Amniotic stem cell (primary cell): ENCODE measurements around the gene TBC1D22A.
"Not testable (repeated sequence)": the region's sequence is repeated elsewhere in the genome, so short reads cannot be mapped to it uniquely, and the experiment has no call there.

Experiments used
- DNase-seq: peaks from one replicate; lab custom pipeline; 2025; lab: John Stamatoyannopoulos, UW

TBC1D22A gene

GRCh38 chr22:47124451-47124881 lies 362.0 kb downstream of the TBC1D22A start:
- no peak for DNase-seq

- no peak for DNase-seq
Observed at GRCh38 chr22:47124961-47125360, 362.5 kb downstream of the TBC1D22A start.

- no peak for DNase-seq
Observed at GRCh38 chr22:47125603-47126002, 363.2 kb downstream of the TBC1D22A start.

GRCh38 chr22:47126344-47126811 lies 363.9 kb downstream of the TBC1D22A start:
- DNase-seq = no peak

GRCh38 chr22:47127441-47127871 lies 365.0 kb downstream of the TBC1D22A start:
- no peak for DNase-seq

- no peak for DNase-seq
Observed at GRCh38 chr22:47128216-47128615, 365.8 kb downstream of the TBC1D22A start.

GRCh38 chr22:47128622-47129215 lies 366.3 kb downstream of the TBC1D22A start:
- DNase-seq = no peak

- no peak for DNase-seq
Observed at GRCh38 chr22:47129902-47130635, 367.6 kb downstream of the TBC1D22A start.

GRCh38 chr22:47130883-47131631 lies 368.6 kb downstream of the TBC1D22A start:
- DNase-seq = no peak

- no peak for DNase-seq
Observed at GRCh38 chr22:47131632-47132427, 369.4 kb downstream of the TBC1D22A start.

- no peak for DNase-seq
Observed at GRCh38 chr22:47132428-47132825, 370.0 kb downstream of the TBC1D22A start.

- DNase-seq = no peak
Observed at GRCh38 chr22:47133061-47133969, 370.9 kb downstream of the TBC1D22A start.

- DNase-seq = no peak
Observed at GRCh38 chr22:47134222-47134621, 371.8 kb downstream of the TBC1D22A start.

- DNase-seq = no peak
Observed at GRCh38 chr22:47135338-47135737, 372.9 kb downstream of the TBC1D22A start.

- no peak for DNase-seq
Observed at GRCh38 chr22:47136050-47136449, 373.6 kb downstream of the TBC1D22A start.

- no peak for DNase-seq
Observed at GRCh38 chr22:47136671-47137070, 374.2 kb downstream of the TBC1D22A start.

GRCh38 chr22:47139013-47139789 lies 376.8 kb downstream of the TBC1D22A start:
- no peak for DNase-seq

GRCh38 chr22:47139790-47140119 lies 377.3 kb downstream of the TBC1D22A start:
- no peak for DNase-seq

GRCh38 chr22:47140975-47141374 lies 378.5 kb downstream of the TBC1D22A start:
- DNase-seq = not testable (repeated sequence)

GRCh38 chr22:47142427-47143046 lies 380.1 kb downstream of the TBC1D22A start:
- no peak for DNase-seq
